ENCODE results near the gene MCM8.

The MCM8 gene

DNA sequence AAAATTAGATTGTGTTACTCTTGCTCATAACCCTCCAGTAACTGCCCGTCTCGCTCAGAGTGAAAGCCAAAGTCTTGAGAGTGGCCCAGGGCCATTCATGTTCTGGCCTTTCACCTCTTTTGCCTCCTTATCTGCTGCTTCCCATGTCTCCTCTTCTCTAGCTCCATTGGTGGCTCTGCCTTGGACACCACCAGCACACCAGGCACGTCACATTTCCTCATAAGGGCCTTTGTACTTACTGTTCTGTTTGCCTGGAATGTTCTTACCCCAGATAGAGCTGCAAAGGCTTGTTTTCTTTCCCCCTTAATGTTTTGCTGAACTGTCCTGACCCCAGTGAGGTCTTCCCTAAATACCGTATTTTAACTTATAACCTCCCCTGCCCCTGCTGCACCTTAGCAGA lies 29.3 kb downstream of the MCM8 start:
- no peaks in the 10 kb centered on the region for H3K27me3 ChIP-seq (ENCODE audit: control insufficient read depth, insufficient read depth, low read length)
- H3K4me1 ChIP-seq (ENCODE audit: control insufficient read depth, low read depth, low read length): no peaks in the 10 kb centered on the region
- peaks cover 72% of the 10 kb centered on the region for H3K36me3 ChIP-seq (ENCODE audit: control insufficient read depth, low read depth, low read length)
- H3K27ac ChIP-seq (ENCODE audit: low read length): no peak overlapping the region
- H3K9ac ChIP-seq (ENCODE audit: low read length): no peak overlapping the region
- H3K9me3 ChIP-seq (ENCODE audit: control insufficient read depth, low read depth, low read length): no peaks in the 10 kb centered on the region
- H3K4me3 ChIP-seq (ENCODE audit: low read length): no peak overlapping the region

GRCh38 chr20:5980720-5981538 lies 30.5 kb downstream of the MCM8 start:
- no peak overlapping the region for H3K27ac ChIP-seq (ENCODE audit: low read length)
- peaks cover 72% of the 10 kb centered on the region for H3K36me3 ChIP-seq (ENCODE audit: control insufficient read depth, low read depth, low read length)
- no peaks in the 10 kb centered on the region for H3K27me3 ChIP-seq (ENCODE audit: control insufficient read depth, insufficient read depth, low read length)
- H3K9me3 ChIP-seq (ENCODE audit: control insufficient read depth, low read depth, low read length): no peaks in the 10 kb centered on the region
- H3K9ac ChIP-seq (ENCODE audit: low read length): no peak overlapping the region
- H3K4me3 ChIP-seq (ENCODE audit: low read length): no peak overlapping the region
- no peaks in the 10 kb centered on the region for H3K4me1 ChIP-seq (ENCODE audit: control insufficient read depth, low read depth, low read length)

- Histone ChIP-seq H3K4me1 (ENCODE audit: control insufficient read depth, low read depth, low read length) (no peaks in the 10 kb centered on the region), H3K9ac (ENCODE audit: low read length) (no peak overlapping the region), H3K27ac (ENCODE audit: low read length) (no peak overlapping the region), H3K4me3 (ENCODE audit: low read length) (no peak overlapping the region), H3K27me3 (ENCODE audit: control insufficient read depth, insufficient read depth, low read length) (no peaks in the 10 kb centered on the region), H3K36me3 (ENCODE audit: control insufficient read depth, low read depth, low read length) (peaks cover 73% of the 10 kb centered on the region), H3K9me3 (ENCODE audit: control insufficient read depth, low read depth, low read length) (no peaks in the 10 kb centered on the region)
Measured at GRCh38 chr20:5987383-5987782, 36.9 kb downstream of the MCM8 start.

- Histone ChIP-seq H3K9me3 (ENCODE audit: control insufficient read depth, low read depth, low read length) (no peaks in the 10 kb centered on the region), H3K9ac (ENCODE audit: low read length) (no peak overlapping the region), H3K4me1 (ENCODE audit: control insufficient read depth, low read depth, low read length) (no peaks in the 10 kb centered on the region), H3K27ac (ENCODE audit: low read length) (no peak overlapping the region), H3K4me3 (ENCODE audit: low read length) (no peak overlapping the region), H3K27me3 (ENCODE audit: control insufficient read depth, insufficient read depth, low read length) (no peaks in the 10 kb centered on the region), H3K36me3 (ENCODE audit: control insufficient read depth, low read depth, low read length) (peaks cover 68% of the 10 kb centered on the region)
Measured at GRCh38 chr20:5989539-5989938, 39.1 kb downstream of the MCM8 start.

DNA sequence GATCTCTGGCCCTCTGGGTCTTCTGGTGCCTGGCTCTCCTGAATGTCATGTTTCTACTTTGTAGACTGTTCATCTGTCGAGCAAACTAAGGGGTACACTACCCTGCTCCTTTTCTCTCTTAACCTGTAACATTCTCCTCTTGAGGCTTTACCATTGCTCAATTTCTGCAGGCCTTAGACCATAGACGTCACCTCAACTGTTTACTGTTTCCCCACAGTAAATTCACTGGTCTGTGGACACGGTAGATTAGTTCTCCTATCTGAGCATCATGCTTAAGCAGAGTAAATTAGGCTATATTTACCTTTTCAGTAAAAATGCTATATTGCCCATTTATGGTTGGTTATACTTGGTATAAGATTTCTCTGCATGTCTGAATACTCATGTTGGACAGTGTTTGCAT lies 40.5 kb downstream of the MCM8 start:
- peaks cover 76% of the 10 kb centered on the region for H3K36me3 ChIP-seq (ENCODE audit: control insufficient read depth, low read depth, low read length)
- H3K27ac ChIP-seq (ENCODE audit: low read length): no peak overlapping the region
- no peak overlapping the region for H3K9ac ChIP-seq (ENCODE audit: low read length)
- H3K4me1 ChIP-seq (ENCODE audit: control insufficient read depth, low read depth, low read length): no peaks in the 10 kb centered on the region
- no peaks in the 10 kb centered on the region for H3K9me3 ChIP-seq (ENCODE audit: control insufficient read depth, low read depth, low read length)
- no peak overlapping the region for H3K4me3 ChIP-seq (ENCODE audit: low read length)
- no peaks in the 10 kb centered on the region for H3K27me3 ChIP-seq (ENCODE audit: control insufficient read depth, insufficient read depth, low read length)

DNA sequence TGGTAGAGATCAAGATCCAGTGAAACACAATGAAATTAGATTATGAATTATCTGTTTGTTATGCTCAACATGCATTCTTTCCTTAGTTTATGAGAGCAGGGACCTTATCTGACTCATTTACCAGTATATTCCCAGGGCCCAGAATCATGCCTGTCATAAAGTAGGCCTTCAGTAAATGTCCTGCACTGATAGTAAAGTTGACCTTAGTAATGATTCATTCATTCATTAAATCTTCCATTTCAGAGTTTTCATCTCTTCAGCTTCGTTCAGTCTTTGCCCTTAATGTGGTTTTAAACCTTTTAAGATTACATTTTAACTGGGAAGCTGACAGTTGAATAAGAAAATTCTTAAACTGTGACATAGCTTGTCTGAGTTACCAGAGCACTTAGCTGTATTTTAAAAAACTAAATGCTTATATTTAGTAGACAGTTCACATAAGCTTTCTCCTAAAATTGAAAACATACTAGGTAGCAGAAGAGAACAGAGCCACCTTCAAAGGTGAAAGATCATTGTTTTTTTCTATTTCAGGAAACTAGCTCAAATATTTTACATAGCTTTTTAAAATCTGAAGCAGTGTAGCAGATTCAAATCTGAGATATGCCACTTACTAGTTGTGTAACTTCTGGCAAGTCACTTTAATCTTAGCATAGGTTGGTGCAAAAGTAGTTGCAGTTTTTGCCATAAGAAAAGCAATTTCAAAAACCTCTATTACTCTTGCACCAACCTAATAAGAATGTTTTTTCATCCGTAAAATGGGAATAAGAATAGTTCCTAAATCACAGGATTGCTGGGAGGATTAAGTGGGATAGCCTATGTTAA lies 41.4 kb downstream of the MCM8 start:
- Histone ChIP-seq H3K27me3 (ENCODE audit: control insufficient read depth, insufficient read depth, low read length) (no peaks in the 10 kb centered on the region), H3K4me1 (ENCODE audit: control insufficient read depth, low read depth, low read length) (no peaks in the 10 kb centered on the region), H3K9ac (ENCODE audit: low read length) (no peak overlapping the region), H3K9me3 (ENCODE audit: control insufficient read depth, low read depth, low read length) (no peaks in the 10 kb centered on the region), H3K4me3 (ENCODE audit: low read length) (no peak overlapping the region), H3K27ac (ENCODE audit: low read length) (no peak overlapping the region), H3K36me3 (ENCODE audit: control insufficient read depth, low read depth, low read length) (peaks cover 67% of the 10 kb centered on the region)

DNA sequence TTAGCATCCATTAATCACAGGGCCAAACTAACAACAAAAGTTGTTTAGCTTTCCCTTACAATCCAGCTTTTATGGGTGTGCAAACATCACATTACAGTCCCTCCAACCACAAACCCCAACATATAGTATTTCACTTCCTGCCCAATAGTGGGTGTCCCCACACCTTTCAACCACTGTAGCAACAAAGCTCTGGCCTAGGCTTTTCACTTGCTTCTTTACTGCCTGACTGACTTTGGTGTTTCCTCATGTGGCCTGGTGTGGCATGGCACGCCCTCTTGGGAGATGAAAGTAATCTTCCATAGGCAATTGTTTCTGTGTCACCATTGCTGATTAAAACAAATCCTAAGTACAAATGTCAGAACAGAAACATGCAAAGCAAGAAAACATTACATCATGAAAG lies 46.3 kb downstream of the MCM8 start:
- no peak overlapping the region for H3K4me3 ChIP-seq (ENCODE audit: low read length)
- no peak overlapping the region for H3K9ac ChIP-seq (ENCODE audit: low read length)
- H3K4me1 ChIP-seq (ENCODE audit: control insufficient read depth, low read depth, low read length): no peaks in the 10 kb centered on the region
- H3K9me3 ChIP-seq (ENCODE audit: control insufficient read depth, low read depth, low read length): no peaks in the 10 kb centered on the region
- no peaks in the 10 kb centered on the region for H3K27me3 ChIP-seq (ENCODE audit: control insufficient read depth, insufficient read depth, low read length)
- H3K27ac ChIP-seq (ENCODE audit: low read length): no peak overlapping the region
- H3K36me3 ChIP-seq (ENCODE audit: control insufficient read depth, low read depth, low read length): peaks cover 25% of the 10 kb centered on the region

DNA sequence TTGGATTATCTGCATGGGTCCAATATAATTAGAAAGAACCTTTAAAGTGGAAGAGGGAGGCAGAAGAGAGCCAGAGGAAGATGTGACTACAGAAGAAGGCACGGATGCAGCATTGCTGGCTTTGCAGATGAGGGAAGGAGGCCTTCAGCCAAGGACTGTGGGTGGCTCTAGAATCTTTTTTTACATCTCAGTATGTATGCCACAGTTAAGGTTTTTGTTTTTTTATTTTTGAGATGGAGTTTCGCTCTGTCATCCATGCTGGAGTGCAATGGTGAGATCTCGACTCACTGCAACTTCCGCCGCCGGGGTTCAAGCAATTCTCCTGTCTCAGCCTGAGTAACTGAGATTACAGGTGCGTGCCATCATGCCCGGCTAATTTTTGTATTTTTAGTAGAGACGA lies 49.3 kb downstream of the MCM8 start:
- Histone ChIP-seq H3K9ac (ENCODE audit: low read length) (no peak overlapping the region), H3K9me3 (ENCODE audit: control insufficient read depth, low read depth, low read length) (no peaks in the 10 kb centered on the region), H3K27ac (ENCODE audit: low read length) (no peak overlapping the region), H3K36me3 (ENCODE audit: control insufficient read depth, low read depth, low read length) (peaks cover 11% of the 10 kb centered on the region), H3K4me1 (ENCODE audit: control insufficient read depth, low read depth, low read length) (no peaks in the 10 kb centered on the region), H3K27me3 (ENCODE audit: control insufficient read depth, insufficient read depth, low read length) (no peaks in the 10 kb centered on the region), H3K4me3 (ENCODE audit: low read length) (no peak overlapping the region)

GRCh38 chr20:6000871-6001270 lies 50.4 kb downstream of the MCM8 start:
- H3K27ac ChIP-seq (ENCODE audit: low read length): no peak overlapping the region
- peaks cover under 1% of the 10 kb centered on the region for H3K36me3 ChIP-seq (ENCODE audit: control insufficient read depth, low read depth, low read length)
- H3K27me3 ChIP-seq (ENCODE audit: control insufficient read depth, insufficient read depth, low read length): no peaks in the 10 kb centered on the region
- H3K9ac ChIP-seq (ENCODE audit: low read length): no peak overlapping the region
- no peak overlapping the region for H3K4me3 ChIP-seq (ENCODE audit: low read length)
- no peaks in the 10 kb centered on the region for H3K9me3 ChIP-seq (ENCODE audit: control insufficient read depth, low read depth, low read length)
- H3K4me1 ChIP-seq (ENCODE audit: control insufficient read depth, low read depth, low read length): no peaks in the 10 kb centered on the region

DNA sequence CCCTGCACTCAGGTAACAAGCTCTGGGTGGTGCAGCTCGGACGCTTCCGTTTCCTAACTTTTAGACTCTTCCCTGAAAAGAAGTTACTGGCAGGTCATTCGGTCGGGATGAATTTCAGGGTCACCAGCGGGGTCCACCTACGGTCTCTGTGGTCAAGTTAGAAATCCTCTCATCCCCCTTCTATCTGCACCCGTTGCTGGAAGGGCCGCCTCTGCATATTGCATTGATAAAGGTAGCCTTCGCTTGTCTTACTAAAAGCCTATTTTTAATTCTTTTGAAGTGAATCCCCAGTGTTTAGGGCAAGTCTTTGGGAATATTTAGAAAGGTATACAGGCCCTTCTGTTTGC lies 56.1 kb downstream of the MCM8 start:
- Histone ChIP-seq H3K36me3 (ENCODE audit: control insufficient read depth, low read depth, low read length) (peaks cover 16% of the 10 kb centered on the region), H3K4me3 (ENCODE audit: low read length) (peak overlapping the region; percentile 92), H3K9ac (ENCODE audit: low read length) (peak overlapping the region; percentile 76), H3K27me3 (ENCODE audit: control insufficient read depth, insufficient read depth, low read length) (no peaks in the 10 kb centered on the region), H3K4me1 (ENCODE audit: control insufficient read depth, low read depth, low read length) (peaks cover 8% of the 10 kb centered on the region), H3K27ac (ENCODE audit: low read length) (no peak overlapping the region), H3K9me3 (ENCODE audit: control insufficient read depth, low read depth, low read length) (no peaks in the 10 kb centered on the region)

DNA sequence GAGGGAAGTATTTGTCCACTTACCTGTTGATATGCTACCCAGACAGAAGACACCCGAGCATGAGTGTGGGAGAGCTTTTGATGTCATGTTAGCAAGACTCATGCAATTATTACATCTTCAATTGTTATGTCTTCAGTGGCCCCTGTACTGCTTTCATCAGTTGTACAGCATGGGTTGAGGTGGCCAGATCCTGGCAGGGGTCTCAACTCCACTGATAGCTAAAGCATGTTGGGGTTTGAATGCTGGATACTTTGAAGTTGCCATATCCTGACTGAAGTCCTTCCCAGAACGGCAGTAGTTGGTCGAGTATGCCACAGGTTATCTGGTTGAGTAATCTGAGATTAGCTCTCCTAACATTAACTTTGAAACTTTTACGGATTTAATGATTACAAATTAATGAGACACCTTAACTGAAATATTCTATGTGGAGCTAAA lies 56.7 kb downstream of the MCM8 start:
- Histone ChIP-seq H3K27me3 (ENCODE audit: control insufficient read depth, insufficient read depth, low read length) (no peaks in the 10 kb centered on the region), H3K27ac (ENCODE audit: low read length) (no peak overlapping the region), H3K4me3 (ENCODE audit: low read length) (peak overlapping the region; percentile 92), H3K36me3 (ENCODE audit: control insufficient read depth, low read depth, low read length) (peaks cover 21% of the 10 kb centered on the region), H3K4me1 (ENCODE audit: control insufficient read depth, low read depth, low read length) (peaks cover 8% of the 10 kb centered on the region), H3K9ac (ENCODE audit: low read length) (peak overlapping the region; percentile 76), H3K9me3 (ENCODE audit: control insufficient read depth, low read depth, low read length) (no peaks in the 10 kb centered on the region)

Measured in iPS-18a (cell line).